ENCODE measurements around the gene KCTD16. TPM values are rescaled to one million over a fixed set of nuclear protein-coding genes. Genes with fewer than 3 reads are reported as not detected.

Gene KCTD16
- total RNA-seq, 1 donor from 2014 or later = 4.8 TPM

- TF ChIP-seq CTCF (IDR thresholded peaks at IDR 0.05; ENCODE audit: unreplicated experiment) = no peak
- no peaks in the 10 kb centered on the region for H3K36me3 Mint-ChIP-seq
- H3K4me1 Mint-ChIP-seq = peaks cover 5% of the 10 kb centered on the region
- peaks cover 22% of the 10 kb centered on the region for H3K9me3 Mint-ChIP-seq
- H3K27me3 Mint-ChIP-seq (ENCODE audit: low read depth) = no peaks in the 10 kb centered on the region
- no peak overlapping the region for H3K4me3 Mint-ChIP-seq
- DNase-seq (ENCODE audit: low spot score in 2 of 2, unreplicated experiment in 2 of 2) = no peak
- H3K27ac Mint-ChIP-seq = no peak overlapping the region
Observed at GRCh38 chr5:144503123-144503522, 332.4 kb downstream of the KCTD16 start.

- Mint-ChIP-seq H3K36me3 (no peaks in the 10 kb centered on the region), H3K27me3 (ENCODE audit: low read depth) (no peaks in the 10 kb centered on the region), H3K27ac (no peak overlapping the region), H3K4me1 (peaks cover 5% of the 10 kb centered on the region), H3K4me3 (no peak overlapping the region), H3K9me3 (peaks cover 9% of the 10 kb centered on the region)
- DNase-seq (ENCODE audit: low spot score in 2 of 2, unreplicated experiment in 2 of 2) = no peak
- no peak for TF ChIP-seq CTCF (IDR thresholded peaks at IDR 0.05; ENCODE audit: unreplicated experiment)
Observed at GRCh38 chr5:144504929-144505577, 334.4 kb downstream of the KCTD16 start.

GRCh38 chr5:144510845-144511579, 340.3 kb downstream of the KCTD16 start:
- Mint-ChIP-seq H3K27me3 (ENCODE audit: low read depth) (no peaks in the 10 kb centered on the region), H3K4me1 (peaks cover 9% of the 10 kb centered on the region), H3K4me3 (no peak overlapping the region), H3K9me3 (peaks cover 20% of the 10 kb centered on the region), H3K27ac (no peak overlapping the region), H3K36me3 (no peaks in the 10 kb centered on the region)
- DNase-seq (ENCODE audit: low spot score in 2 of 2, unreplicated experiment in 2 of 2) = no peak
- no peak for TF ChIP-seq CTCF (IDR thresholded peaks at IDR 0.05; ENCODE audit: unreplicated experiment)

GRCh38 chr5:144511580-144512072, 341.0 kb downstream of the KCTD16 start:
- Mint-ChIP-seq H3K4me3 (no peak overlapping the region), H3K4me1 (peaks cover 9% of the 10 kb centered on the region), H3K27ac (no peak overlapping the region), H3K9me3 (peaks cover 18% of the 10 kb centered on the region), H3K27me3 (ENCODE audit: low read depth) (no peaks in the 10 kb centered on the region), H3K36me3 (no peaks in the 10 kb centered on the region)
- no peak for TF ChIP-seq CTCF (IDR thresholded peaks at IDR 0.05; ENCODE audit: unreplicated experiment)
- no peak for DNase-seq (ENCODE audit: low spot score in 2 of 2, unreplicated experiment in 2 of 2)

GRCh38 chr5:144522698-144523097, 352.0 kb downstream of the KCTD16 start:
- H3K27ac Mint-ChIP-seq = no peak overlapping the region
- H3K9me3 Mint-ChIP-seq = peaks cover 24% of the 10 kb centered on the region
- no peaks in the 10 kb centered on the region for H3K4me1 Mint-ChIP-seq
- H3K4me3 Mint-ChIP-seq = no peak overlapping the region
- H3K27me3 Mint-ChIP-seq (ENCODE audit: low read depth) = no peaks in the 10 kb centered on the region
- no peak for TF ChIP-seq CTCF (IDR thresholded peaks at IDR 0.05; ENCODE audit: unreplicated experiment)
- peaks cover 2% of the 10 kb centered on the region for H3K36me3 Mint-ChIP-seq
- DNase-seq (ENCODE audit: low spot score in 2 of 2, unreplicated experiment in 2 of 2) = no peak

All from mesothelial cell of epicardium (in vitro differentiated cells).